HepG2 (cell line): Measurements from ENCODE around the gene HCRT. TPM values are rescaled to one million over a fixed set of nuclear protein-coding genes. Genes with fewer than 3 reads are reported as not detected.

Experiments used
- ATF1 ChIP-seq: IDR thresholded peaks from 2 replicates; pipeline ENCODE4 v1.6.1; 2016; ENCODE audit warnings: mild to moderate bottlenecking, control low read depth
- FOXO1 ChIP-seq: sonication (generic); formaldehyde crosslinking; IDR thresholded peaks from 2 replicates; pipeline ENCODE4 v1.4.0; 2020; ENCODE audit warnings: missing genetic modification reagents
- HNRNPH1 ChIP-seq: fragments of 200-400 bp; formaldehyde crosslinking; optimal IDR thresholded peaks from 2 replicates; pipeline ENCODE3; 2017; ENCODE audit warnings: mild to moderate bottlenecking, low read depth, low read length
- JARID2 ChIP-seq: sonication (generic); formaldehyde crosslinking; IDR thresholded peaks from 2 replicates; pipeline ENCODE4 v1.8.1; 2023; ENCODE audit warnings: missing genetic modification reagents, inconsistent platforms; ENCODE audit not compliant: insufficient replicate concordance
- MEIS2 ChIP-seq: sonication (generic); formaldehyde crosslinking; IDR thresholded peaks from 2 replicates; pipeline ENCODE4 v1.9.0; 2021; ENCODE audit warnings: mild to moderate bottlenecking, missing genetic modification reagents
- MYNN ChIP-seq: sonication (generic); formaldehyde crosslinking; IDR thresholded peaks from 2 replicates; pipeline ENCODE4 v1.4.0; 2020; ENCODE audit warnings: mild to moderate bottlenecking, low read depth, missing genetic modification reagents
- NFKBIZ ChIP-seq: IDR thresholded peaks from 2 replicates; pipeline ENCODE4 v1.6.1; 2018; ENCODE audit warnings: missing genetic modification reagents, missing compliant biosample characterization
- REXO4 ChIP-seq: sonication (generic); formaldehyde crosslinking; IDR thresholded peaks from 2 replicates; pipeline ENCODE4 v1.8.0; 2022; ENCODE audit warnings: missing genetic modification reagents, mild to moderate bottlenecking, borderline replicate concordance
- RFX5 ChIP-seq: IDR thresholded peaks from 2 replicates; pipeline ENCODE4 v1.6.1; 2011; ENCODE audit warnings: low read depth, low read length, improper control_type of control experiment
- SYNCRIP ChIP-seq: fragments of 200-400 bp; formaldehyde crosslinking; IDR thresholded peaks from 2 replicates; pipeline ENCODE4 v1.6.1; 2018; ENCODE audit warnings: mild to moderate bottlenecking, low read depth, low read length; ENCODE audit not compliant: insufficient read depth
- ZFY ChIP-seq: sonication (generic); formaldehyde crosslinking; IDR thresholded peaks from 2 replicates; pipeline ENCODE4 v1.4.0; 2020; ENCODE audit warnings: missing genetic modification reagents
- ZNF343 ChIP-seq: sonication (generic); formaldehyde crosslinking; IDR thresholded peaks from 2 replicates; pipeline ENCODE4 v1.4.0; 2020; ENCODE audit warnings: mild to moderate bottlenecking, missing genetic modification reagents
- ZNF460 ChIP-seq: sonication (generic); formaldehyde crosslinking; IDR thresholded peaks from 2 replicates; pipeline ENCODE4 v1.5.1; 2020; ENCODE audit warnings: missing genetic modification reagents, mild to moderate bottlenecking, borderline replicate concordance
- ZNF616 ChIP-seq: sonication (generic); formaldehyde crosslinking; IDR thresholded peaks from 2 replicates; pipeline ENCODE4 v1.5.0; 2020; ENCODE audit warnings: low read depth, mild to moderate bottlenecking, missing genetic modification reagents
- ZNF644 ChIP-seq: IDR thresholded peaks from 2 replicates; pipeline ENCODE4 v1.6.1; 2016; ENCODE audit warnings: low read depth
- polyA plus RNA-seq, 8 experiments: library from polyadenylated mRNA; depleted of rRNA in 3 of 8; stranded (reverse) in 7 of 8; unstranded in 1 of 8; fragments of >200 nt; fragmentation: Illumina TruSeq in 4 of 8; extraction: Trizol in 4 of 8; gene quantifications; 2 replicates each; pipeline versions ENCODE4 v1.2.1 to v1.2.3, GENCODE V29; 2011 to 2016; ENCODE audit warnings: low read depth in 4 of 8, missing spikeins in 1 of 8, mixed read lengths in 1 of 8; ENCODE audit not compliant: insufficient read depth in 1 of 8
- total RNA-seq, 5 experiments: library from RNA; depleted of rRNA; stranded (reverse); fragments of >200 nt; fragmentation: Illumina TruSeq; extraction: Trizol; gene quantifications; 2 replicates each; pipeline ENCODE4 v1.2.3, GENCODE V29; 2016; ENCODE audit warnings: low read depth in 1 of 5
- TF ChIP-seq, protein P1 (sequence below): IDR thresholded peaks from 2 replicates; pipeline ENCODE4 v1.4.0; 2020; ENCODE audit warnings: mild to moderate bottlenecking, missing genetic modification reagents
- TF ChIP-seq, protein P2 (sequence below): sonication (generic); formaldehyde crosslinking; IDR thresholded peaks from 2 replicates; pipeline ENCODE4 v1.4.0; 2020; ENCODE audit warnings: missing genetic modification reagents, mild to moderate bottlenecking, borderline replicate concordance
- TF ChIP-seq, protein P3 (sequence below): sonication (generic); formaldehyde crosslinking; IDR thresholded peaks from 2 replicates; pipeline ENCODE4 v1.8.0; 2022; ENCODE audit warnings: mild to moderate bottlenecking, missing genetic modification reagents
- TF ChIP-seq, protein P4 (sequence below): sonication (generic); formaldehyde crosslinking; IDR thresholded peaks from 2 replicates; pipeline ENCODE4 v1.8.1; 2023; ENCODE audit warnings: mild to moderate bottlenecking, missing genetic modification reagents
- TF ChIP-seq, protein P5 (sequence below): IDR thresholded peaks from 2 replicates; pipeline ENCODE4 v1.6.1; 2012; ENCODE audit warnings: low read depth, low read length, improper control_type of control experiment
- TF ChIP-seq, protein P6 (sequence below): sonication (generic); formaldehyde crosslinking; IDR thresholded peaks from 2 replicates; pipeline ENCODE4 v1.8.0; 2022; ENCODE audit warnings: missing genetic modification reagents, mild to moderate bottlenecking, inconsistent platforms, borderline replicate concordance

HCRT gene
- total and polyA plus RNA-seq, 2 of the 13 experiments (the other 11 are each of a cell fraction or from before 2014, with no cell fraction given), result not detected

DNA sequence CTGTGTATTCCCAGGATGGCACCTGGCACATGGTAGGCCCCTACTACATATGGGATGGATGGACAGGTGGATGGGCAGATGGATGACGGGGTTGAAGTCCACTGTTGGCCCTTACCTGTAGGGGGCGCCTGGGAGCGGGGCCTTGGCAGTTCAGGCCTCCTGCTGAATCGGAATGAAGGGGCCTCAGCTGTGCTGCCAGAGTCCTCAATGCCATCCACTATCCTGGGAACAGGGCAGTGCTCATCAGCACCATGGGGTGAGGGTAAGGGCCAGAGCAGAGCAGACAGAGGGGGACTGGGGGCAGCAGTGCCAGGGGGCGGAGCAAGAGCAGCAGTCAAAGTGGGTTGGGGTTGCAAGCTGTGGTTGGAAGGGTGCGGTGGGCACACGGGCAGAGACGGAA lies 22.1 kb downstream of the HCRT start (continued):
- TF ChIP-seq, protein P1, sequence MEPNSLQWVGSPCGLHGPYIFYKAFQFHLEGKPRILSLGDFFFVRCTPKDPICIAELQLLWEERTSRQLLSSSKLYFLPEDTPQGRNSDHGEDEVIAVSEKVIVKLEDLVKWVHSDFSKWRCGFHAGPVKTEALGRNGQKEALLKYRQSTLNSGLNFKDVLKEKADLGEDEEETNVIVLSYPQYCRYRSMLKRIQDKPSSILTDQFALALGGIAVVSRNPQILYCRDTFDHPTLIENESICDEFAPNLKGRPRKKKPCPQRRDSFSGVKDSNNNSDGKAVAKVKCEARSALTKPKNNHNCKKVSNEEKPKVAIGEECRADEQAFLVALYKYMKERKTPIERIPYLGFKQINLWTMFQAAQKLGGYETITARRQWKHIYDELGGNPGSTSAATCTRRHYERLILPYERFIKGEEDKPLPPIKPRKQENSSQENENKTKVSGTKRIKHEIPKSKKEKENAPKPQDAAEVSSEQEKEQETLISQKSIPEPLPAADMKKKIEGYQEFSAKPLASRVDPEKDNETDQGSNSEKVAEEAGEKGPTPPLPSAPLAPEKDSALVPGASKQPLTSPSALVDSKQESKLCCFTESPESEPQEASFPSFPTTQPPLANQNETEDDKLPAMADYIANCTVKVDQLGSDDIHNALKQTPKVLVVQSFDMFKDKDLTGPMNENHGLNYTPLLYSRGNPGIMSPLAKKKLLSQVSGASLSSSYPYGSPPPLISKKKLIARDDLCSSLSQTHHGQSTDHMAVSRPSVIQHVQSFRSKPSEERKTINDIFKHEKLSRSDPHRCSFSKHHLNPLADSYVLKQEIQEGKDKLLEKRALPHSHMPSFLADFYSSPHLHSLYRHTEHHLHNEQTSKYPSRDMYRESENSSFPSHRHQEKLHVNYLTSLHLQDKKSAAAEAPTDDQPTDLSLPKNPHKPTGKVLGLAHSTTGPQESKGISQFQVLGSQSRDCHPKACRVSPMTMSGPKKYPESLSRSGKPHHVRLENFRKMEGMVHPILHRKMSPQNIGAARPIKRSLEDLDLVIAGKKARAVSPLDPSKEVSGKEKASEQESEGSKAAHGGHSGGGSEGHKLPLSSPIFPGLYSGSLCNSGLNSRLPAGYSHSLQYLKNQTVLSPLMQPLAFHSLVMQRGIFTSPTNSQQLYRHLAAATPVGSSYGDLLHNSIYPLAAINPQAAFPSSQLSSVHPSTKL (CRISPR knock-in tag), result 0 out of 2 replicates have a peak, but pooled peaks have one; percentile 22
- TF ChIP-seq, protein P2, sequence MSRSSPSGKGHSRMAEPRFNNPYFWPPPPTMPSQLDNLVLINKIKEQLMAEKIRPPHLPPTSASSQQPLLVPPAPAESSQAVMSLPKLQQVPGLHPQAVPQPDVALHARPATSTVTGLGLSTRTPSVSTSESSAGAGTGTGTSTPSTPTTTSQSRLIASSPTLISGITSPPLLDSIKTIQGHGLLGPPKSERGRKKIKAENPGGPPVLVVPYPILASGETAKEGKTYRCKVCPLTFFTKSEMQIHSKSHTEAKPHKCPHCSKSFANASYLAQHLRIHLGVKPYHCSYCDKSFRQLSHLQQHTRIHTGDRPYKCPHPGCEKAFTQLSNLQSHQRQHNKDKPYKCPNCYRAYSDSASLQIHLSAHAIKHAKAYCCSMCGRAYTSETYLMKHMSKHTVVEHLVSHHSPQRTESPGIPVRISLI, result 0 out of 2 replicates have a peak, but pooled peaks have one; percentile 24
- TF ChIP-seq JARID2 (CRISPR knock-in tag) (no peak), REXO4 (CRISPR knock-in tag) (no peak), RFX5 (no peak), NFKBIZ (no peak), ZNF460 (CRISPR knock-in tag) (no peak), MEIS2 (CRISPR knock-in tag) (no peak), ATF1 (no peak), MYNN (CRISPR knock-in tag) (no peak), ZNF616 (CRISPR knock-in tag) (no peak), SYNCRIP (no peak), HNRNPH1 (no peak), ZFY (peak; percentile 55), ZNF343 (CRISPR knock-in tag) (no peak), FOXO1 (CRISPR knock-in tag) (no peak), ZNF644 (CRISPR knock-in tag) (peak; percentile 63; the same call in 1 of the 2 replicates)
- TF ChIP-seq, protein P3, sequence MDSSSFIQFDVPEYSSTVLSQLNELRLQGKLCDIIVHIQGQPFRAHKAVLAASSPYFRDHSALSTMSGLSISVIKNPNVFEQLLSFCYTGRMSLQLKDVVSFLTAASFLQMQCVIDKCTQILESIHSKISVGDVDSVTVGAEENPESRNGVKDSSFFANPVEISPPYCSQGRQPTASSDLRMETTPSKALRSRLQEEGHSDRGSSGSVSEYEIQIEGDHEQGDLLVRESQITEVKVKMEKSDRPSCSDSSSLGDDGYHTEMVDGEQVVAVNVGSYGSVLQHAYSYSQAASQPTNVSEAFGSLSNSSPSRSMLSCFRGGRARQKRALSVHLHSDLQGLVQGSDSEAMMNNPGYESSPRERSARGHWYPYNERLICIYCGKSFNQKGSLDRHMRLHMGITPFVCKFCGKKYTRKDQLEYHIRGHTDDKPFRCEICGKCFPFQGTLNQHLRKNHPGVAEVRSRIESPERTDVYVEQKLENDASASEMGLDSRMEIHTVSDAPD (CRISPR knock-in tag), result no peak
- TF ChIP-seq, protein P4, sequence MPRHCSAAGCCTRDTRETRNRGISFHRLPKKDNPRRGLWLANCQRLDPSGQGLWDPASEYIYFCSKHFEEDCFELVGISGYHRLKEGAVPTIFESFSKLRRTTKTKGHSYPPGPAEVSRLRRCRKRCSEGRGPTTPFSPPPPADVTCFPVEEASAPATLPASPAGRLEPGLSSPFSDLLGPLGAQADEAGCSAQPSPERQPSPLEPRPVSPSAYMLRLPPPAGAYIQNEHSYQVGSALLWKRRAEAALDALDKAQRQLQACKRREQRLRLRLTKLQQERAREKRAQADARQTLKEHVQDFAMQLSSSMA (CRISPR knock-in tag), result no peak
- TF ChIP-seq, protein P5, sequence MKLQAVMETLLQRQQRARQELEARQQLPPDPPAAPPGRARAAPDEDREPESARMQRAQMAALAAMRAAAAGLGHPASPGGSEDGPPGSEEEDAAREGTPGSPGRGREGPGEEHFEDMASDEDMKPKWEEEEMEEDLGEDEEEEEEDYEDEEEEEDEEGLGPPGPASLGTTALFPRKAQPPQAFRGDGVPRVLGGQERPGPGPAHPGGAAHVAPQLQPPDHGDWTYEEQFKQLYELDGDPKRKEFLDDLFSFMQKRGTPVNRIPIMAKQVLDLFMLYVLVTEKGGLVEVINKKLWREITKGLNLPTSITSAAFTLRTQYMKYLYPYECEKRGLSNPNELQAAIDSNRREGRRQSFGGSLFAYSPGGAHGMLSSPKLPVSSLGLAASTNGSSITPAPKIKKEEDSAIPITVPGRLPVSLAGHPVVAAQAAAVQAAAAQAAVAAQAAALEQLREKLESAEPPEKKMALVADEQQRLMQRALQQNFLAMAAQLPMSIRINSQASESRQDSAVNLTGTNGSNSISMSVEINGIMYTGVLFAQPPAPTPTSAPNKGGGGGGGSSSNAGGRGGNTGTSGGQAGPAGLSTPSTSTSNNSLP, result no peak
- TF ChIP-seq, protein P6, sequence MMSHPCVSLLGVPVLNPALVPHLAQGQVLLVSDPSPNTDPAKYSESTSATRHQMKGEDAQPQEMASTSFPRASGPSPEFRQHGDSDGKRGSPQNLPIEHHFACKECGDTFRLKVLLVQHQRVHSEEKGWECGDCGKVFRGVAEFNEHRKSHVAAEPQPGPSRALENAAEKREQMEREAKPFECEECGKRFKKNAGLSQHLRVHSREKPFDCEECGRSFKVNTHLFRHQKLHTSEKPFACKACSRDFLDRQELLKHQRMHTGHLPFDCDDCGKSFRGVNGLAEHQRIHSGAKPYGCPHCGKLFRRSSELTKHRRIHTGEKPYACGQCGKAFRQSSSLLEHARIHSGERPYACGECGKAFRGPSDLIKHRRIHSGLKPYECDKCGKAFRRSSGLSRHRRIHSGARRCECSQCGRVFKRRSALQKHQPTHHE, result no peak
